Hepatocyte (in vitro differentiated cells): ENCODE results near the gene SERP2.

Experiments used
- CTCF ChIP-seq: fragments of 200-600 bp; sonication (generic); IDR thresholded peaks from 2 replicates; pipeline ENCODE4 v1.5.1; 2016; ENCODE audit warnings: antibody characterized with exemption, mild to moderate bottlenecking; ENCODE audit not compliant: poor library complexity
- EZH2 ChIP-seq: fragments of 200-600 bp; sonication (generic); IDR thresholded peaks from 2 replicates; pipeline ENCODE4 v1.6.1; 2016; ENCODE audit warnings: antibody characterized with exemption, mild to moderate bottlenecking, borderline replicate concordance
- EZH2phosphoT487 ChIP-seq: fragments of 200-600 bp; sonication (generic); IDR thresholded peaks from one replicate; pipeline ENCODE4 v1.6.1; 2018; ENCODE audit warnings: antibody characterized with exemption, mild to moderate bottlenecking, low read depth, moderate library complexity; ENCODE audit not compliant: unreplicated experiment, severe bottlenecking

DNA sequence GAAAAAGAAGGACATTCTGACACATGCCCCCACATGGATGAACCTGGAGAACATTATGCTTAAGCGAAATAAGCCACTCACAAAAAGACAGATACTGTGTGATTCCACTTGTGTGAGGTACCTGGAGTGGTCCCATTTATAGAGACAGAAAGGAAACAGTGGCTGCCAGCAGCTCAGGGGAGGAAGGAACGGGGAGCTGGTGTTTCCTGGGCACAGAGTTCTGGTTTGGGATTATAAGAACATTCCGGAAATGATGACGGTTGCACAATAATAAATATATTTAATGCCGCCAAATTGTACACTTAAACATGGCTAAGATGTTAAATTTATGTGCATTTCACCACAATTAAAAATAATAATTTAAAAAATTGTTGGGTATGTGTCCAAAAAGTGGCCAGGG lies 33.0 kb downstream of the SERP2 start:
- TF ChIP-seq CTCF (no peak), EZH2 (no peak), EZH2phosphoT487 (no peak)
